GM19397 (cell line): ENCODE data around the gene SLC35B2.

ENCODE experiments used
- ATAC-seq: cut with Tn5 transposase; IDR thresholded peaks from one replicate; pipeline ENCODE4 v1.9.1; 2021; ENCODE audit warnings: mild to moderate bottlenecking, moderate library complexity; ENCODE audit not compliant: unreplicated experiment

The SLC35B2 gene

GRCh38 chr6:44286747-44287146, 29.4 kb upstream of the SLC35B2 start:
- ATAC-seq: no peak

GRCh38 chr6:44286285-44286565, 28.9 kb upstream of the SLC35B2 start:
- ATAC-seq: no peak

GRCh38 chr6:44285552-44286284, 28.4 kb upstream of the SLC35B2 start:
- no peak for ATAC-seq

DNA sequence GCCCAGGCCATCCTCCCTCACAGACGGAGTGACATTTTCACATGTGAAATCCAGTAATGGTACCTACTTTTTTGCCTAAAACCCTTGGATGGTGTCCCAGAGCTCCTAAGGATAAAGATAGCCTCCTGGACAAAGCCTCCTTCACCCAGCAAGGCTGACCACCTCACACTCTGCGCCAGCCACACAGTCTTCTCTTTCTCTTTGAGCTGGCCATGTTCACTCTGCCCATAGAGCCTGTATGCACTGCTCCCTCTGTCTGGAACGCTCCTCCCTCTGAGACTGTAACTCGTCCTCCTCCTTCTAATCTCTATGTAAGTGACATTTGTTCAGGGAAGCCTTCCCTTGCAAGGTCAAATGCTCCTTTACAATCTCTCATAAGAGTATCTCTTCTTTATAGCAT, 27.5 kb upstream of the SLC35B2 start:
- ATAC-seq: no peak

- no peak for ATAC-seq
These were observed 26.8 kb upstream of the SLC35B2 start for GRCh38 chr6:44284121-44284520.

GRCh38 chr6:44278774-44279697, 21.7 kb upstream of the SLC35B2 start:
- no peak for ATAC-seq

DNA sequence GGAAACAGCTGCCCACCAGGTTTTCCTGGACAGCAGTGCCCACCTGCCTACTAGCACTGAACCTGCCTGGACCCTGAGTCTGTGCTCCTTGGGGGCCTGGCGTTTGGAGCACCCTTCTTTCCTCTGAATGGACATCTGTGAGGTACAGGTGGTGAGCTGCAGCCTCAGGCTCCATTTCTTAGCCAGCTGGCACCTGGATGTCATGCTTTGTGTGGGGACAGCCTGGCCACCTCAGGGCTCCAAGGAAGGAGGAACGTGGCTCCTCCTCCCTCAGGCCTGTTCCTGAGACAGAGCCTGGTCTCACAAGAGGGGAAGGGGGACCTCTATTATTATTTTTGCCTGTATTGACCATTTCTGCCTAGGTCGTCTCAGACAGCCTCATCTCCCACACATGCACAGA, 21.0 kb upstream of the SLC35B2 start:
- ATAC-seq: no peak

DNA sequence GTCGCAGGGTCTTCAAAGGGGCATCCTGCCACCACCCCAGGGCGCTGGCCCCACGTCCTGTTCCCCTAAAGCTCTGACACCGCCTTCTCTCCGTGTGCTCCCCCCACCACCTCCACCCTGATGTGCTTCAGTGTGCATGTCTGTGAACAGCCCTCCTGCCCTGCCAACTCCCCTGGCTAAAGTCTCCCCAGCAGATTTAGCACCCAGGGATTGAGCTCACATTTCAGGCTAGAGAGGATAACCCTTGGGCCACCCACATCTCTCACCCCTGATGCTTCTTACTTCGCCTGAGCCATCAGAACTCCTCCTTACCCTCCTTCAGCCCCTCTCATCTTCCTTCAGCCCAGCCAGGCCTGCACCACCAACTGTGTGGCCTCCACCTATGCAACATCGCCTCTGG, 20.4 kb upstream of the SLC35B2 start:
- ATAC-seq: no peak

DNA sequence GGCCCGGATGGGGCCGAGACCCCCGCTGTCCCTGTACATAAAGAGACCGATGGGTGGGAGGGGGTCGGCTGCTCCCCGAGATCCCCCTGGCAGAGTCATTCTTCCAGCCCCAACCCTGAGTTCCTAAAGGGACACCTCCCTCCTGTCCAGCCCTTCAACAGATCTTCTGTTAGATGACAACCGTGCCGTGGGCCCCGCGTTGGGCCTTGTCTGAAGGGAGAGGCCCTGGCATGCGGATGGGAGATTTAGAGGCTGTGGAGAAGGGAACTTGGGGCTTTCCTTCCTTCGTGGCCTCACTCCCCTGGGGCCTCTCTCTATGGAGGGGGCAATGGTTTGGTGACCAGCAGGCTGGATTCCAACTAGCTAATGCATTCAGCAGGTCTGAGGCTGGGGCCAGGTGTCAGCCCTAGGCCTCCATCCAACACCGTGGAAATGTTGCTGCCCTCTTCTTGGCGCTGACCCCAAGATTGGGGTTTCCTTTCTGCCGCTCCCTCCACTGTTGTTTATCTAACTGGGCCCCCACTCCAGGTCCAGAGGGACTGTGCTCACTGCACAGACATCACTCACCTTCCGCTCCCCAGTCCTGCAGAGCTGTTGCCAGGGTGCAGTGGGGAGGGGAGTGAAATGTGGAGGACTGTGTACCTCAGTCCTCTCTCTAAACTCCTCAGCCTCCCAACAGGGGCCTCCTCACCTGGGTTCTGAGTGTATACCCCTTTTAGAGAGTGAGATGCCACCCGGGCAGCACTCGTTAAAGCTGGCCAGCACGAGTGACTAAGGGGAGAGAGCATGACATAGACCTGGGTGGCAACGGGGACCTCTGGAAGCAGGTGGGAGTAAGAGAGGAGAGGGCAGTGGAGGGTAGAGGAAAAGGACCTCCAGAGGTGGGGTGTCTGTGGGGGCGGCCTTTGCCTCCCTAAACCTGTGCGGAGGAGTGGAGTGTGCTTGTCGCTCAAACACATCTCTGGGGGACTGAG, 19.6 kb upstream of the SLC35B2 start:
- ATAC-seq: no peak

GRCh38 chr6:44275749-44276648, 18.7 kb upstream of the SLC35B2 start:
- no peak for ATAC-seq

DNA sequence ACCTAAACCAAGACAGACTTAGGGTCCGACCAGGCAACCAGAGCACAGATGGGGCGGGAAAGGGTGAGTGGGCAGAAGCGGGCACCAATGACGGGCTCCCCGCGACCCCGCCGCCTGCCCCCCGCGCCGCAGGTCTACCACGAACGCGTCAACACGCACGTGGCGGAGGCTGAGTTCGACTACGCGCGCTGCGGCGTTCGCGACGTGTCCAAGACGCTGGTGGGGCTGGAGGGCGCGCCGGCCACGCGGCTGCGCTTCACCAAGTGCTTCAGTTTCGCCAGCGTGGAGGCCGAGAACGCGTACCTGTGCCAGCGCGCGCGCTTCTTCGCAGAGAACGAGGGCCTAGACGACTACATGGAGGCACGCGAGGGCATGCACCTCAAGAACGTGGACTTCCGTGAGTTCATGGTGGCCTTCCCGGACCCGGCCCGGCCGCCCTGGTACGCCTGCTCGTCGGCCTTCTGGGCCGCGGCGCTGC, 18.0 kb upstream of the SLC35B2 start:
- no peak for ATAC-seq

DNA sequence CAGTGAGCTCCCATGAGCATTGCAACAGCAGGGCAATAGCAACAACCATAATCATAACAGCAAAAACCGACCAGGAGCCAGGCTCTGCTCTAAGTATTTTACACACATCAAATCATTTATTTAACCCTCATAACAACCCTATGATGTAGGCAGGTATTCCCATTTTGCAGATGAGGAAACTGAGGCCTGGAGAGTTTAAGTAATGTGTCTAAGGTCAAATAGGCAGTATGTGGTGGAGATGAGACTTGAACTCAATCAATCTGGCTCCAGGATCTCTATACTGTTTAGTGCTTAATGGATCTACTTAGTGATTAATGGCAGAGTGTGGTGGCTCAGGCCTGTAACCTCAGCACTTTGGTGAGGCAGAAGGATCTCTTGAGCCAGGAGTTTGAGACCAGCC, 16.3 kb upstream of the SLC35B2 start:
- ATAC-seq: no peak

DNA sequence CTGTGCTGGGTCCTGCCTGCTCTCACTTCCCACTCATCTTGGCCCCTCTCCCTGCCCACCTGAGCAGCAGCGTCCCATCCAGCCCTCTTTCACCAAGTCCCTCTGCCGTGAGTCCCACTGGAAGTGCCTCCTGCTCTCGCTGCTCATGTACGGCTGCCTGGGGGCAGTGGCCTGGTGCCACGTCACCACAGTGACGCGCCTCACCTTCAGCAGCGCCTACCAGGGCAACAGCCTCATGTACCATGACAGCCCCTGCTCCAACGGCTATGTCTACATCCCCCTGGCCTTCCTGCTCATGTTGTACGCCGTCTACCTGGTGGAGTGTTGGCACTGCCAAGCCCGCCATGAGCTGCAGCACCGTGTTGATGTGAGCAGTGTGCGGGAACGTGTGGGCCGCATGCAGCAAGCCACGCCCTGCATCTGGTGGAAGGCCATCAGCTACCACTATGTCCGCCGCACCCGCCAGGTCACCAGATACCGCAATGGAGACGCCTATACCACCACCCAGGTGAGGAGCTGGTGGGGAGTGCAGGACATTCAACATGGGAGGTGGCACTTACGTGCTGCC, 15.8 kb upstream of the SLC35B2 start:
- no peak for ATAC-seq

- no peak for ATAC-seq
These were observed 15.2 kb upstream of the SLC35B2 start for GRCh38 chr6:44272529-44272928.

- ATAC-seq: no peak
These were observed 14.6 kb upstream of the SLC35B2 start for GRCh38 chr6:44271914-44272313.

DNA sequence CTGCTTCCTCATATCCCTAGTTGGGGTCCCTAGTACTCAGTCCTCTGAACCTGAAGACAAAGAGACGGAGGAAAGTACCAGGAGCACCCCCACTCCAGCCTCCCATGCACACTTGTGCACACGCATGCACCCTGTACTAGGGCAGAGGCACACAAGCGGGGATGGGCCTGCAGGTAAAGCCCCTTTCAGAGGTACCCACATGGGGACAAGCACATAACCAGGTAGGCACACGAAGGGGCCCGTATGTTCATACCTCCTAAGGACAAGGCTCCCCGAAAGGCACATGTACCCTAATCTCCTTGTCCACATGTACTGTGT, 14.0 kb upstream of the SLC35B2 start:
- ATAC-seq: no peak

- no peak for ATAC-seq
These were observed 13.4 kb upstream of the SLC35B2 start for GRCh38 chr6:44270526-44271405.

DNA sequence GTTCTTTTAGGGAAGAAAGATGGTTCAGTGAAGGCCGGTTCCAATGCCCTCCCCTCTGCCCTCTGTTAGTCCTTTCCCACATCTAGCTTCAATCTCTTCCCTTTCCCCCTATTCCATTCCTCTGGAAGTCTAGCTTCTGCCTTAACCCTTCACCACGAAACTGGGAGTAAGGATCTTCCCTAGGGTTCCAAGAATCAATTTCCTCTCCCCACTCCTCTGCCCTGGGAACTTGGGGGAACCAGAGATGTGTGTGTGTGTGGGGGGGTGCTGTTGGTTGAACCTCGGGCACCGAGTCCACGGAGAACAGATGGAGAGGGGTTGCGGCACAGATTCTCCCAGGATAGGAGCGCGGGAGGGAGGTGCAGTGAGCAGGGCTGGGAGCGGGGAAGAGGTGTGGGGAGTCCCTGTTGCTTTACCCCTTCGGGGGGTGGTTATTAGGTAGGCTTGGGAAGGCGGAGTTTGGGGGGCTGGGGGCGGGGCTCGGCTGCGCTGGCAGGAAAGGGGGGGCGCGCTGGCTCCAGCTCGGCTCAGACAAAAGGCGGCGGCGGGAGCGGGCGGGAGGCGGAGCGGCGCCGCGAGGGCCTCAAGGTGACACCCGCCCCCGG, 12.7 kb upstream of the SLC35B2 start, which contains the start of gene TMEM151B:
Gene TMEM151B, plus strand, starts transcription at position 530 of the 605 bp plus-strand sequence. CDS start 293 bp downstream, outside the sequence.
- ATAC-seq: no peak
